Type B pancreatic cell (in vitro differentiated cells): ENCODE data around the gene PHPT1. TPM values are rescaled to one million over a fixed set of nuclear protein-coding genes. Genes with fewer than 3 reads are reported as not detected.

Experiments
- DNase-seq: peaks from one replicate; pipeline ENCODE4 v3.0.0; 2021; ENCODE audit warnings: mixed read lengths; ENCODE audit not compliant: unreplicated experiment; ENCODE audit errors: extremely low spot score
- H3K27ac Mint-ChIP-seq: 2 replicates; pipeline ENCODE4 v1.8.0; 2021; ENCODE audit warnings: mild to moderate bottlenecking, mixed read lengths
- H3K27me3 Mint-ChIP-seq: 2 replicates; pipeline ENCODE4 v1.8.0; 2021; ENCODE audit warnings: mixed read lengths
- H3K36me3 Mint-ChIP-seq: 2 replicates; pipeline ENCODE4 v1.8.0; 2021; ENCODE audit warnings: mixed read lengths
- H3K4me1 Mint-ChIP-seq: one replicate; pipeline ENCODE4 v1.8.0; 2021; ENCODE audit warnings: mixed read lengths; ENCODE audit not compliant: unreplicated experiment
- H3K4me3 Mint-ChIP-seq: 2 replicates; pipeline ENCODE4 v1.8.0; 2021; ENCODE audit warnings: mild to moderate bottlenecking, mixed read lengths
- H3K9me3 Mint-ChIP-seq: 2 replicates; pipeline ENCODE4 v1.8.0; 2021; ENCODE audit warnings: mixed read lengths
- total RNA-seq: library from RNA; stranded (reverse); gene quantifications from 2 replicates; pipeline ENCODE4 v1.2.1, GENCODE V29; 2021; ENCODE audit warnings: low replicate concordance
- TF ChIP-seq, protein P1 (sequence below): fragments of 200-600 bp; sonication (generic); conservative IDR thresholded peaks from 2 replicates; pipeline ENCODE4 v1.5.0; 2021; ENCODE audit warnings: antibody characterized with exemption, mild to moderate bottlenecking

The PHPT1 gene
- total RNA-seq, 1 donor from 2014 or later, result 176 TPM

DNA sequence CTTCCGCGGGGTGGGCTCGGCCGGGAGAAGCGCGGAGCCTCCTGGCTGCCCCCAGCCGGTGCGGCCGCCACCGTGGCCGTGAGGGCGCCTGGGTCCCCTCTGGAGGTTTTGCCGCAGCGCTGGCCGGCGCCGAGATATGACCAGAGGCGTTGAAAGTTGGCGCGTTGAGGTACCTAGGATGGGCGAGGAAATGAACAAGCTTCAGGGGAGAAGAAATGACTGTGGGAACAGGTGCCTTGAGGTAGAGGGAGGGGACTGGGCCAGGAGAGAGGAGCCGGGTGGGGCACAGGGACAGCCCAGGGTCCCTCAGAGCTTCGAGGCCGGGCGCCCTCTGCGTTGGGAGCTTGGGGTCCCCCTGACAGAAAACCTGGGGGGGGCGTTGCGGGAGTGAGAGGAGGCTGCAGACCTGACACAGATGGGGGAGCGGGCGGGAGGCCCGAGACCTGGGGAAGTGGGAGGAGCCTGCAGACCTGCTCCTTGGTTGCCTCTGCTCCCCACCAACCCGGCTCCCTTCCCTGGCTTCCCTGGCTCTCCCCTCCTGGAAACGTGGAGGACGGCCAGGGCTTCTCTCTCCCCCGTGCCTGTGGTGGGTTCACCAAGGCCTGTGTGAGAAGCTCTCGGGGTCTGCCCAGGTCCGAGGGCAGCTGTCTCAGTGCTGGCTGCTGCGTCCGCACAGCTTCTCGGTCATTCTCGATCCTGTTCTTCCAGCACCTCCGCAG, 27.2 kb upstream of the PHPT1 start:
- Mint-ChIP-seq H3K27ac (no peak overlapping the region), H3K9me3 (no peaks in the 10 kb centered on the region)
- TF ChIP-seq, protein P1, sequence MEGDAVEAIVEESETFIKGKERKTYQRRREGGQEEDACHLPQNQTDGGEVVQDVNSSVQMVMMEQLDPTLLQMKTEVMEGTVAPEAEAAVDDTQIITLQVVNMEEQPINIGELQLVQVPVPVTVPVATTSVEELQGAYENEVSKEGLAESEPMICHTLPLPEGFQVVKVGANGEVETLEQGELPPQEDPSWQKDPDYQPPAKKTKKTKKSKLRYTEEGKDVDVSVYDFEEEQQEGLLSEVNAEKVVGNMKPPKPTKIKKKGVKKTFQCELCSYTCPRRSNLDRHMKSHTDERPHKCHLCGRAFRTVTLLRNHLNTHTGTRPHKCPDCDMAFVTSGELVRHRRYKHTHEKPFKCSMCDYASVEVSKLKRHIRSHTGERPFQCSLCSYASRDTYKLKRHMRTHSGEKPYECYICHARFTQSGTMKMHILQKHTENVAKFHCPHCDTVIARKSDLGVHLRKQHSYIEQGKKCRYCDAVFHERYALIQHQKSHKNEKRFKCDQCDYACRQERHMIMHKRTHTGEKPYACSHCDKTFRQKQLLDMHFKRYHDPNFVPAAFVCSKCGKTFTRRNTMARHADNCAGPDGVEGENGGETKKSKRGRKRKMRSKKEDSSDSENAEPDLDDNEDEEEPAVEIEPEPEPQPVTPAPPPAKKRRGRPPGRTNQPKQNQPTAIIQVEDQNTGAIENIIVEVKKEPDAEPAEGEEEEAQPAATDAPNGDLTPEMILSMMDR, result no peak

DNA sequence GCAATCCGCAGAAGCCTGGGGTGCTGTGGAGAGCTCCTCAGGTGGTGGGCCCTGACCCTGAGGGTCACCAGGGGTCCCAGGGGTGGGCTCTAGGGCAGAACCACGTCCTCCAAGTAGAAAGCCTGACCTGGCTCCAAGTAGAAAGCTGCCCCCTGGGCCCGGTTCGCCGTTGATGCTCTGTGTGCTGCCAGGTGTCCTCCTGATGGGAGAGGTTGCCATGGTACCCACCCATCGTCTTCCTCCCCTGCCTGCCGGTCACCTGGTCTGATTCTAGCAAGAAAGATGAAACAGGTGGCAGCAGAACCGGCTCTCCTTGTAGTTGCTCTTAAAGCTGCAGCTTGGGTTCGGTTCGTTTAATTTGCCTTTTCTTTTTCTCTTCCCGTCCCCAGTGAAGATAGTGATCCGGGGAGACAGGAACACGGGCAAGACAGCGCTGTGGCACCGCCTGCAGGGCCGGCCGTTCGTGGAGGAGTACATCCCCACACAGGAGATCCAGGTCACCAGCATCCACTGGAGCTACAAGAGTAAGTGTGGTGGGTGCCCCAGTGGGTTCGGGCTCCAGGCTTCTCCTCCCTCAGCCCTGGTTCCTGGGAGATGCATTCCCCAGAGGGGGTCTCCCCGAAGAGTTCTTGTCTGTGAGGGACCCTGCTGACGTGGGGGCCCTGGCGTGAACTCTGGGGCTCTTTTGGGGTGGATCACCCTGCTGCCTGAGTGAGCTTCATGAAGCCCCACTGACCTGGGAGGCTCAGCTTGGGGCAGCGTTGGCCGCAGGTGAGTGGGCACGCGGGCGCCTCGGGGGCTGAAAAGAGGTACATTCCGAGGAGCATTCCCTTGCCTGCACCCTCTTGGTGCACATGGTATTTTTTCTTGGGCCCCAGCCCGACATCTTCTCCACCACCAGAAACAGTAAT, 25.8 kb upstream of the PHPT1 start:
- DNase-seq, result no peak
- Mint-ChIP-seq H3K9me3 (no peaks in the 10 kb centered on the region), H3K4me1 (peaks cover 10% of the 10 kb centered on the region), H3K27me3 (no peaks in the 10 kb centered on the region), H3K4me3 (no peak overlapping the region), H3K36me3 (peaks cover 12% of the 10 kb centered on the region), H3K27ac (no peak overlapping the region)
- TF ChIP-seq, protein P1, result no peak

More for the DNA sequence above, 27.2 kb upstream of the PHPT1 start:
- no peak overlapping the region for H3K4me3 Mint-ChIP-seq
- peaks cover 10% of the 10 kb centered on the region for H3K4me1 Mint-ChIP-seq
- peaks cover 14% of the 10 kb centered on the region for H3K36me3 Mint-ChIP-seq
- no peaks in the 10 kb centered on the region for H3K27me3 Mint-ChIP-seq
- DNase-seq, result no peak

DNA sequence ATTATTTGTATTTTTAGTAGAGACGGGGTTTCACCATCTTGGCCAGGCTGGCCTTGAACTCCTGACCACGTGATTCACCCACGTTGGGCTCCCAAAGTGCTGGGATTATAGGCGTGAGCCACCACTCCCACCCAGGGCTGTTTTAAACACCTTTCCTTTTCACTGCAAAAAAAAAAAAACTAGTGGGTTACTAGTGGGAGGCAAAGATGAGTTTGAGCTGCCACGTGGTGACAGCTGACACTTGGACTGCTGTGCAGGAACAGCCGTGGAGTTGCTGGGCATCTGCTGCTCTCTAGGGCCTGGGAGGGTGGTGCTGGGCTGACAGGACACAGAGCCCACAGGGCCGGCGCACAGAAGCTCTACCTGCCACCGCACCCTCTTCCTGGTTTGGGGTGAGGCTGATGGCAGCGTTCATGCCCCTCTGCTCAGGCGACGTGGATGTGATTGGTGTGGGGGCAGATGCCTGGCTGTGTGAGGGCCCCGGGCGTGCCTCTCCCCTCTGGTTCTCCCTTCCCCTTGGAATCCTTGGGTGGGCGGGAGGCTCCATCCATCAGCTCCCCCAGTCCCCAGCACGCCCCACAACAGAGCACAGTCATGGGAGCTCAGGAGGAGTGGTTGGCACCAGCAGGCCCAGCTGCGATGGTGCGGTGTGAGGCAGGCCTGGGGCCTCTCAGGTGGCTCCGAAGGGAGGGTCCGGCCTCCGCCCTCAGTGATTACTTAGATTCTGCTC, 24.5 kb upstream of the PHPT1 start:
- no peaks in the 10 kb centered on the region for H3K9me3 Mint-ChIP-seq
- peaks cover 7% of the 10 kb centered on the region for H3K36me3 Mint-ChIP-seq
- no peak overlapping the region for H3K27ac Mint-ChIP-seq
- no peak overlapping the region for H3K4me3 Mint-ChIP-seq
- H3K27me3 Mint-ChIP-seq, result no peaks in the 10 kb centered on the region
- TF ChIP-seq, protein P1, result no peak
- DNase-seq, result no peak
- H3K4me1 Mint-ChIP-seq, result peaks cover 6% of the 10 kb centered on the region

DNA sequence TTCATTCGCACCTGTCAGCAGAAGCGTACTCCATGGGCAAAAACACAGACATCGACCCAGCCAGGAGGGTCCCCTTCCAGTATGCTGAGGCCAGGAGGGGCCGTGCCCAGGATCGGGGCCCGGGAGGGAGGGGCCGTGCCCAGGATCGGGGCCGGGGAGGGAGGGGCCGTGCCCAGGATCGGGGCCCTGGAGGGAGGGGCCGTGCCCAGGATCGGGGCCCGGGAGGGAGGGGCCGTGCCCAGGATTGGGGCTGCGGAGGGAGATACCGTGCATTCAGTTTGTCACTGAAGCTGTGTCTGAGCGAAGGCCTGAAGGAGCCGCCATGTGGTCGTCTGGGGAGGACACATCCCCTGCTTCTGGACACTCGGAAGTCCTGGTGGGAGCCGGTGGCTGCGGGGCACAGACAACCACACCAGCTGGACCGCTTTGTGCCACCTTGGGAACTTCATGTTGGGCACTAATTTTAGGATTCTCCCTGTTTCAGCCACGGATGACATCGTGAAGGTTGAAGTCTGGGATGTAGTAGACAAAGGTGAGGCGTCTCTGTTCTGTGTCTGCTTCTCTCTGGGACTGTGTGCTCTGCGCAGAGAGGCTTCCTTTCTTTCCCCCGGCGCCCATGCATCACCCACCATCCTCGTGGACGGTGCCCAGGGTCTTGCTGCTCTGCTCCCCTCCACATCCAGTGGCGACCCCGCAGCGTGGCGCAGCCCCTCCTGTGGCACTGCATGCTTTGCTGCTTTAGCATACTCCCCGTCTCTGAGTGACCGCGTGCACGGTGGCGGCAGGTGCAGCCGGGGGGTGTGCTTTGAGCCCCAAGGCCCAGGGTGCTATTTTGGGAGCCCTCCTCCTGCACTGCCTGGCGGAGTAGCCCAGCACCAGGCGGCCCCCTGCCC, 23.7 kb upstream of the PHPT1 start:
- Mint-ChIP-seq H3K4me3 (no peak overlapping the region), H3K27me3 (no peaks in the 10 kb centered on the region), H3K36me3 (peaks cover 6% of the 10 kb centered on the region), H3K27ac (no peak overlapping the region), H3K4me1 (peaks cover 6% of the 10 kb centered on the region), H3K9me3 (no peaks in the 10 kb centered on the region)
- TF ChIP-seq, protein P1, result no peak
- DNase-seq, result no peak

DNA sequence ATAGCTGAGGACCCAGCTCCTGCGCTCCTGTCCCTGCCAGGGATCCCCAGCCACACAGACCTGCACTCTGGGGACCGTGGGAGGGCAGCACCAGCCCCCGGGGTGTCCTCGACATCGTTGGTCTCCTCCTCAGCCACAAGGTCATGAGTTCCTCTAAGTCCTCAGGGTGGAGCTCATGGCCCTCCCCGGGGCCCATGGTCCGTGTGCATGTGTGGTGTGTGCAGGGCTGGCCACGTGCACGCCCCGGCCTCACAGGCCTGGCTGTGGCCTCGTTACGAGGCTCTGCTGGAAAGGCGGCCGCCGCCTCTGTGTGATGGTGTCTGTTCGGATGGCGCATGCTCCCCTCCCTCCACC, 23.0 kb upstream of the PHPT1 start:
- no peaks in the 10 kb centered on the region for H3K9me3 Mint-ChIP-seq
- no peaks in the 10 kb centered on the region for H3K36me3 Mint-ChIP-seq
- TF ChIP-seq, protein P1, result no peak
- H3K4me1 Mint-ChIP-seq, result peaks cover under 1% of the 10 kb centered on the region
- no peak overlapping the region for H3K27ac Mint-ChIP-seq
- H3K4me3 Mint-ChIP-seq, result no peak overlapping the region
- no peak for DNase-seq
- no peaks in the 10 kb centered on the region for H3K27me3 Mint-ChIP-seq
